Measurements from ENCODE around the gene CRYGB. TPM values are rescaled to one million over a fixed set of nuclear protein-coding genes. Genes with fewer than 3 reads are reported as not detected.

The CRYGB gene
- total and polyA plus RNA-seq, 2 of the 13 experiments (the other 11 are each of a cell fraction or from before 2014, with no cell fraction given), result not detected

DNA sequence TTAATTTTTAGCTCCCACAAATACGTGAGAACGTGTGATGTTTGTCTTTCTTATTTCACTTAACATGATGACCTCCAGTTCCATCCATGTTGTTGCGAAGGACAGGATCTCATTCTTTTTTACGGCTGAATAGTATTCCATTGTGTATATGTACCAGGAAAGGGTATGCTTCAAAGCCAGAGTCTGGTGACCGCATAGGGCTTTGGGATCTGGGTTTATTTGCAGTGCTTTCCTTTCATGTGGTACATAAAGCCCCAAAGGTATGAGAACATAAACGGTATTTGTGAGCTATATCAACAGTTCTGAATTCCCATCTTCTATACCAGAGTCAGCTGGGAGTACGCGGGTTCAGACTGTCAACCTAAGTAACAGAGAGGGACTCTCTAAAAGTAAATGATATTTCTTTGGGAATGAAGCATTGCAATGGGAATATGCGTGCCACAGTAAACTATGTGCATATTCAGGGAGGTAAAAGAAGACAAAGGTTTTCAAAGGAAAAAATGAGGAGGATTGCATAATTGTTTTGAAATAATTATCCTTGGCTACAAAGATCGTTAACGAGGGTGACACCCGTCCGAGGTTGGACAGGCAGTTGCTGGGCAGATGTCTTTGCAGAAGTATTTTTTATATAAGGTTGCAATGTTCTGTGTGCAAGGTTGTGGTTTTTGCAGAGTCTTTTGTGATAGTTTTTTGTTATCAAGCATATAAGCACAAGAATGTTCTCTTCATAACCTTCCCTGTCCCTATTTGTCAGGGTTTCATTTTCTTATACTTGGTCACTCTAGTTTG, 46.1 kb downstream of the CRYGB start (continued):
- TF ChIP-seq, protein P1, sequence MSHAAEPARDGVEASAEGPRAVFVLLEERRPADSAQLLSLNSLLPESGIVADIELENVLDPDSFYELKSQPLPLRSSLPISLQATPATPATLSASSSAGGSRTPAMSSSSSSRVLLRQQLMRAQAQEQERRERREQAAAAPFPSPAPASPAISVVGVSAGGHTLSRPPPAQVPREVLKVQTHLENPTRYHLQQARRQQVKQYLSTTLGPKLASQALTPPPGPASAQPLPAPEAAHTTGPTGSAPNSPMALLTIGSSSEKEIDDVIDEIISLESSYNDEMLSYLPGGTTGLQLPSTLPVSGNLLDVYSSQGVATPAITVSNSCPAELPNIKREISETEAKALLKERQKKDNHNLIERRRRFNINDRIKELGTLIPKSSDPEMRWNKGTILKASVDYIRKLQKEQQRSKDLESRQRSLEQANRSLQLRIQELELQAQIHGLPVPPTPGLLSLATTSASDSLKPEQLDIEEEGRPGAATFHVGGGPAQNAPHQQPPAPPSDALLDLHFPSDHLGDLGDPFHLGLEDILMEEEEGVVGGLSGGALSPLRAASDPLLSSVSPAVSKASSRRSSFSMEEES (CRISPR knock-in tag; IDR thresholded peaks at IDR 0.05), result peak; percentile 14; the same call in 1 of the 2 replicates
- TF ChIP-seq NKX3-1 (CRISPR knock-in tag; IDR thresholded peaks at IDR 0.05) (no peak), SAP130 (CRISPR knock-in tag; IDR thresholded peaks at IDR 0.05; ENCODE audit: low read depth) (0 out of 2 replicates have a peak, but pooled peaks have one; percentile 28), FOXA3 (CRISPR knock-in tag; IDR thresholded peaks at IDR 0.05) (peak; percentile 24; the same call in 1 of the 2 replicates), ARID2 (CRISPR knock-in tag; IDR thresholded peaks at IDR 0.05; ENCODE audit: borderline replicate concordance) (0 out of 2 replicates have a peak, but pooled peaks have one; percentile 48), TBX3 (IDR thresholded peaks at IDR 0.05; ENCODE audit: borderline replicate concordance) (peak; percentile 45; the same call in 1 of the 2 replicates), GLI4 (CRISPR knock-in tag; IDR thresholded peaks at IDR 0.05; ENCODE audit: borderline replicate concordance) (no peak), HMG20A (CRISPR knock-in tag; IDR thresholded peaks at IDR 0.05; ENCODE audit: borderline replicate concordance) (peak; percentile 68; the same call in 1 of the 2 replicates), ISL2 (CRISPR knock-in tag; IDR thresholded peaks at IDR 0.05) (0 out of 2 replicates have a peak, but pooled peaks have one; percentile 44), TEAD3 (CRISPR knock-in tag; optimal IDR thresholded peaks at IDR 0.05; ENCODE audit: borderline replicate concordance) (peak; percentile 17), FOSL2 (CRISPR knock-in tag; IDR thresholded peaks at IDR 0.05) (0 out of 2 replicates have a peak, but pooled peaks have one; percentile 10), CBFB (CRISPR knock-in tag; IDR thresholded peaks at IDR 0.05) (peak; percentile 95), SOX13 (IDR thresholded peaks at IDR 0.05) (no peak), SOX13 (CRISPR knock-in tag; conservative IDR thresholded peaks at IDR 0.05 in 1 of 2, IDR thresholded peaks at IDR 0.05 in 1 of 2) (peak in 1 of 2 experiments; percentile 45; a peak in 1 of 4 replicates), KDM1A (CRISPR knock-in tag; IDR thresholded peaks at IDR 0.05) (peak; percentile 75), BHLHE40 (IDR thresholded peaks at IDR 0.05; ENCODE audit: low read length) (0 out of 2 replicates have a peak, but pooled peaks have one; percentile 42), ZNF12 (CRISPR knock-in tag; IDR thresholded peaks at IDR 0.05) (peak; percentile 68), BCL6 (CRISPR knock-in tag; IDR thresholded peaks at IDR 0.05) (peak; percentile 43; the same call in 1 of the 2 replicates), ZMYM3 (CRISPR knock-in tag; IDR thresholded peaks at IDR 0.05) (0 out of 2 replicates have a peak, but pooled peaks have one; percentile 15), RARA (CRISPR knock-in tag; IDR thresholded peaks at IDR 0.05) (0 out of 2 replicates have a peak, but pooled peaks have one; percentile 26), TCF7 (IDR thresholded peaks at IDR 0.05; ENCODE audit: low read depth) (peak; percentile 79), ZNF598 (CRISPR knock-in tag; IDR thresholded peaks at IDR 0.05; ENCODE audit: borderline replicate concordance) (no peak), NCOA2 (CRISPR knock-in tag; IDR thresholded peaks at IDR 0.05) (0 out of 2 replicates have a peak, but pooled peaks have one; percentile 15), HMG20B (CRISPR knock-in tag; conservative IDR thresholded peaks at IDR 0.05) (0 out of 2 replicates have a peak, but pooled peaks have one; percentile 15)
- TF ChIP-seq, protein P2, sequence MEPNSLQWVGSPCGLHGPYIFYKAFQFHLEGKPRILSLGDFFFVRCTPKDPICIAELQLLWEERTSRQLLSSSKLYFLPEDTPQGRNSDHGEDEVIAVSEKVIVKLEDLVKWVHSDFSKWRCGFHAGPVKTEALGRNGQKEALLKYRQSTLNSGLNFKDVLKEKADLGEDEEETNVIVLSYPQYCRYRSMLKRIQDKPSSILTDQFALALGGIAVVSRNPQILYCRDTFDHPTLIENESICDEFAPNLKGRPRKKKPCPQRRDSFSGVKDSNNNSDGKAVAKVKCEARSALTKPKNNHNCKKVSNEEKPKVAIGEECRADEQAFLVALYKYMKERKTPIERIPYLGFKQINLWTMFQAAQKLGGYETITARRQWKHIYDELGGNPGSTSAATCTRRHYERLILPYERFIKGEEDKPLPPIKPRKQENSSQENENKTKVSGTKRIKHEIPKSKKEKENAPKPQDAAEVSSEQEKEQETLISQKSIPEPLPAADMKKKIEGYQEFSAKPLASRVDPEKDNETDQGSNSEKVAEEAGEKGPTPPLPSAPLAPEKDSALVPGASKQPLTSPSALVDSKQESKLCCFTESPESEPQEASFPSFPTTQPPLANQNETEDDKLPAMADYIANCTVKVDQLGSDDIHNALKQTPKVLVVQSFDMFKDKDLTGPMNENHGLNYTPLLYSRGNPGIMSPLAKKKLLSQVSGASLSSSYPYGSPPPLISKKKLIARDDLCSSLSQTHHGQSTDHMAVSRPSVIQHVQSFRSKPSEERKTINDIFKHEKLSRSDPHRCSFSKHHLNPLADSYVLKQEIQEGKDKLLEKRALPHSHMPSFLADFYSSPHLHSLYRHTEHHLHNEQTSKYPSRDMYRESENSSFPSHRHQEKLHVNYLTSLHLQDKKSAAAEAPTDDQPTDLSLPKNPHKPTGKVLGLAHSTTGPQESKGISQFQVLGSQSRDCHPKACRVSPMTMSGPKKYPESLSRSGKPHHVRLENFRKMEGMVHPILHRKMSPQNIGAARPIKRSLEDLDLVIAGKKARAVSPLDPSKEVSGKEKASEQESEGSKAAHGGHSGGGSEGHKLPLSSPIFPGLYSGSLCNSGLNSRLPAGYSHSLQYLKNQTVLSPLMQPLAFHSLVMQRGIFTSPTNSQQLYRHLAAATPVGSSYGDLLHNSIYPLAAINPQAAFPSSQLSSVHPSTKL (CRISPR knock-in tag; IDR thresholded peaks at IDR 0.05), result peak; percentile 65

Data from HepG2 (cell line).